ENCODE data around the gene LY6G5B.

LY6G5B gene

DNA sequence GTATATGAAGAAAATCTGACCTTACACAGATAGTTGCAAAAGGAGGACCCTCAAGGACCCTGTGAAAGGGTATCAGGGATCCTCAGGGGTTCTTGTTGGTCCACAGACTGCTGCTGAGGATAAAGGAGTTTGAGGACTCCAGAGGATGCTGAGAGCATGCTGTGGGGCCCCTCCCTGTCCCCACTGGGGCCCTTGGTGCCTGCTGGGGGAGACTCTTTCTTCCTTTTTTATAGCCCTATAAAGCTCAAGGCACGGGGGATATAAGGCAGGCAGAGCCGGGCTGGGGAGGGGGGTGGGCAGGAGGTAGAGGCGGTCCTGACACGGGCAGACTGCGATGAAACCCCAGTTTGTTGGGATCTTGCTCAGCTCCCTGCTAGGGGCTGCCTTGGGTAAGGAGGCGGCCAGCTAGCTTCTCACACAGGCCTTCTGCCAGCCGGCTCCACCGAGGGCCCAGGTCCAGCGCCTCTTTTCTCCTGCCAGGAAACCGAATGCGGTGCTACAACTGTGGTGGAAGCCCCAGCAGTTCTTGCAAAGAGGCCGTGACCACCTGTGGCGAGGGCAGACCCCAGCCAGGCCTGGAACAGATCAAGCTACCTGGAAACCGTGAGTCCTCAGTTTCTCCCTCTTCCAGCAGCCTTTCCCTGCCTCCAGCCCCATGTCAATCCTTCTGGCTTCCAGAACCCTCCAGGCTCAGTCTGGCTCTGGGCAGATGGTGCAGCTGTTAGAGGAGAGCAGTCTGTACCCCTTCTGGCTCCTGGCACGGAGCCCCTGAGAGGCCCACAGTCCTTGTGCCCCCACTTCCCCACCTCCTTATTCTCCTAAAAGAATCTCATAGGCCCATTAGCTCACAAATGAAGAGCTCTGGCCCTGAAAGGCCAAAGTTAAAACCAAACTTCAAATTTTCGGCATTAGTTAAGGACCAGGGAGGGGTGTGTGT, 45.5 kb downstream of the LY6G5B start, which contains the start of gene LY6G6D:
LY6G6D (plus strand) TSS at position 327 of the 937 bp plus-strand sequence; CDS start at position 335, 8 bp downstream.
- DNase-seq (ENCODE audit: low read depth in 3 of 3) = no peak

DNA sequence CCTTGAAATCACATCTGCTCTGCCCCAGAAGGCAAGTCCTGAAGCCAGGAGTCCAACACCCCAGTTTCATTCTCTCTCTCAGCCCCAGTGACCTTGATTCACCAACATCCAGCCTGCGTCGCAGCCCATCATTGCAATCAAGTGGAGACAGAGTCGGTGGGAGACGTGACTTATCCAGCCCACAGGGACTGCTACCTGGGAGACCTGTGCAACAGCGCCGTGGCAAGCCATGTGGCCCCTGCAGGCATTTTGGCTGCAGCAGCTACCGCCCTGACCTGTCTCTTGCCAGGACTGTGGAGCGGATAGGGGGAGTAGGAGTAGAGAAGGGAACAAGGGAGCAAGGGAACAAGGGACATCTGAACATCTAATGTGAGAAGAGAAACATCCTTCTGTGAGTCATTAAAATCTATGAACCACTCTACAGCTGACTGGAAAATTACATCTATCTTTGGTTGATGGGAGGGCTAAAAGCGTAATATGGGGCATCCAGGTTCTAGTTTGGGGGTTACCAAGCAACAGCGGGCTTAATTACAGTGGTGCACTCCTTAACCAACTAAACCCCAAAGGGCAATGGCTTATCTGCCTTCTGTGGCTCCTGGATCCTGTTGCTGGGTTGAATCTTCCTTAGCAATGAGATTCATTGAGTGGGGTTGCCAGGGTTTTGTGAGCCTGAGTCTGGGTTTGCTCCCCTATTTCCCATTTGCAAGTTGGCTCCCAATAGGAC, 47.9 kb downstream of the LY6G5B start:
- no peak for DNase-seq (ENCODE audit: low read depth in 3 of 3)

- no peak for DNase-seq (ENCODE audit: low read depth in 3 of 3)
Observed at GRCh38 chr6:31718265-31718664, 48.5 kb downstream of the LY6G5B start.

DNA sequence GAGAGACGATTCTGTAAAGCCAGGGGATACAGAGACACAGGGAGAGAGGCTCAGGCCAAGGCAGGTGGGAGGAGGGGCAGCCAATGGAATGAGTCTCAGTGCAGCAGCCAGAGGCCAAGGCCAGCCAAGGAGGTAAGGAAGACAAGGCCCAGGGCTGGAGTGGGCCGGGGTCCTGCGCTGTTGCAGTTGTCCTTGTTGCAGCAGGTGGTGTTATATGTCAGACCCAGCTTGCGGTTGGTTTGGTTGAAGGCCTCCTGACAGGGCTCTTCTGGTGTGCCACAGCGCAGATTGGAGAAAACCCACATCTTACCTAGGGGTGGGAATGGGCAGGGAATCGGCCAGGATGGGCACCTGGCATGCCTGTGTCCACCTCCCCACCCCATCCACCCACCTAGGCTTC, 49.2 kb downstream of the LY6G5B start:
- DNase-seq (ENCODE audit: low read depth in 3 of 3) = no peak

DNA sequence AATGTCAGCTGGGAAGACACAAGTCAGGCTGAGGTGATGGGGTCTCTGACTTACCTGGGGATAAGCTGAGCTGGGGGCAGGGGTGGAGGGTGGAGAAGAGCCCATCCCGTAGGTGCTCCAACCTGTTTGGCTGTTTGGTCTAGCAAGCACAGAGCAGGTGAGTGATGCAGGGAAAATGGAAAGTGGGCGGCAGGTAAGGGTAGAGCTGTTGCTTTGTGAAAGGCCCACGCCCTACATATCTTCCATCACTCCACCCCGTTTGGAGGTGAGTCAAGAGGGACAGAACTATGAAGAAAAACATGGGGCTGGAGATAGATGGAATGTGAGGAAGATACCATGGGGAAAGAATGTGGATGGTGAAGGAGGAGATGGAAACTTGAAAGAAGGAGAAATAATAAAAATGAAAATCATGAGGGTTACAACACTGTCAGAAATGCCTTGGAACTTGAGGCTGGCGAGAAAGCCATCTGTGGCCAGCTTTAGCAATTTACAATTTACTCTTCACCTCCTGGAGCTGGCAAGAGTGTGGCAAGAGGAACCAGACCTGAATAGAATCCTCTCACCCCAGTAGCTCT, 50.5 kb downstream of the LY6G5B start:
- DNase-seq (ENCODE audit: low read depth in 3 of 3) = no peak

GRCh38 chr6:31721351-31722020, 51.7 kb downstream of the LY6G5B start, which contains the start of gene LY6G6C:
Gene LY6G6C, minus strand, starts transcription at chr6:31721746. Its CDS starts 67 bp downstream, at chr6:31721679.
- DNase-seq (ENCODE audit: low read depth in 3 of 3) = no peak

GRCh38 chr6:31722173-31722572, 52.4 kb downstream of the LY6G5B start:
- DNase-seq (ENCODE audit: low read depth in 3 of 3) = no peak
